GM21423 (cell line): Measurements from ENCODE around the gene ASCC1.
"Not testable (repeated sequence)": the region's sequence is repeated elsewhere in the genome, so short reads cannot be mapped to it uniquely, and the experiment has no call there.

ENCODE experiments used
- ATAC-seq: cut with Tn5 transposase; IDR thresholded peaks from one replicate; pipeline ENCODE4 v1.9.1; 2021; ENCODE audit warnings: mild to moderate bottlenecking, moderate library complexity; ENCODE audit not compliant: unreplicated experiment

ASCC1 gene

DNA sequence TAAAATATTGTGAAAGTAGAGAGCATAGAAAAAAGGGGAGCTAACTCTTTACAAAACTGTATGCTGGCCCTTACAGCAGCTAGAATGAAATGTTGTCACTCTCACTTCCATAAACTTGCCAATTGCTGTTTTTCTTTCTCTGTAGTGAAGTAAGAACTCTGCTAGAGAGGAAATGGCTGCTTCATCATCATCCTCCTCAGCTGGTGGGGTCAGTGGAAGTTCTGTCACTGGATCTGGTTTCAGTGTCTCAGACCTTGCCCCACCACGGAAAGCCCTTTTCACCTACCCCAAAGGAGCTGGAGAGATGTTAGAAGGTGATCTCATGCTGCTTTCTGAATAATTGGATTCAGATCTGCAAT is 7.6 kb upstream of the ASCC1 start:
- ATAC-seq = no peak

DNA sequence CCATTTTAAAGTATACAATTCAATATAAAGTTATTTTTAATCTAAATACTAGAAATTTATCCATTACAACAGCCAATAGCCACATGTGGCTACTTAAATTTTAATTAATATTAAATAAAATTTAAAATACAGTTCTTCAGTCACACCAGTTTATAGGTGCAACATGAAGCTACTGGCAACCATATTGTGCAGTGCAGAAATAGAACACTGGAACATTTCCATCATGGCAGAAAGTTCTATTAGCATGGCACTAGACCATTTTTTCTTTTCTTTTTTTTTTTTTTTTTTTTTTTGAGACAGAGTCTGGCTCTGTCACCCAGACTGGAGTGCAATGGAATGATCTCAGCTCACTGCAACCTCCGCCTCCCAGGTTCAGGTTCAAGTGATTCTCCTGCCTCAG is 5.2 kb upstream of the ASCC1 start:
- no peak for ATAC-seq

DNA sequence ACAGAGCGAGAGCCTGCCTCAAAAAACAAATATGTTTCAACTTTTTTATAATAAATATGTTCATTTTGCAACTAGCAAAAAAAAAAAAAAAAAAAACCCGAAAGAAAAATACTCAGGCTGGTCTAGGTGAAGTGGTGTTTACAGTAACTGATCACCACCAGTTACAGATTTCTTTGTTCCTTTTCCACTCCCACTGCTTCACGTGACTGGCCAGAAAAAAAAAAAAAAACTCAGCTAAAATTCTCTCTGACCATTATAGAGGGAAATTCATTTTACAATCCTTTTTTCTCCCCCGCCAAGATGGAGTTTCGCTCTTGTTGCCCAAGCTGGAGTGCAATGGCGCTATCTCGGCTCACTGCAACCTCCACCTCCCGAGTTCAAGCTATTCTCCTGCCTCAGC is 4.6 kb upstream of the ASCC1 start:
- ATAC-seq = no peak

DNA sequence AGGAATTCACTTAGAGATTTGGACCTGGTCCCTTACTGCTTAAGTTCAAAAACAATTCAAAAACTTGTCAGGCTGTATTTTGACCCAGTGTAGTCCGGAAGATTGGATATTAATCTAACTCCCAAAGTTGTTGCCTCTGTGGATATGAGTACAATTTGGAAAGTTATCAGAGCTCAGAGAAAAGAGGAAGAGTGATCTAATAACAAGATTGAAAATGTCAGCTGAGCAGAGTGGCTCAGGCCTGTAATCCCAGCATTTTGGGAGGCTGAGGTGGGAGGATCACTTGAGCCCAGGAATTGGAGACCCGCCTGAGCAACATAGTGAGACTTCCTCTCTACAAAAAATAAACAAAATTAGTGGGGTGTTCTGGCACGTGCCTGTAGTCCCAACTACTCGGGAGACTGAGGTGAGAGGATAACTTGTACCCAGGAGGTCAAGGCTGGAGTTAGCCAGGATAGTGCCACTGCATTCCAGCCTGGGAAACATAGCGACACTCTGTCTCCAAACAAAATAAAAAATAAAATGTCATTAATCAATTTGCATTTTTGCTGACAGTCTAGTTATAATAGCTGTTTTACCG is 3.2 kb upstream of the ASCC1 start:
- no peak for ATAC-seq

DNA sequence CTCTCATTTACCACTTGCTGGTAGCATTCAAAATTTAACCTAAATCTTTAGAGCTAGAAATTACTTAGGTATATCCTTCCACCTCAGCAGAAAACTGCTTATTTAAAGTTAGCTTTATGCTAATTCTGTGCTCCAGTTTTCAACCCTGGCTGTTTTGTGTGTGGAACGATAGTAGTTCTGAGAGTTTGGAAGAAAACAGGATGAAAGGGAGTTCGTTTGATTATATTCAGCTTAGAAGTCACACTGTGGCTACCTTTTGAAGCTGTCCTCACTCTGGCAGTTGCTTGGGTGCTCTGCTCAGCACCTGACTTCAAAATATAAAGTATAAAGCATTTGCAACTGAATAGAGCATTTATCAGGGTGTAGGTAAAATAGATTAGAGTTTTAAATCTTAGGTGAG is 2.6 kb upstream of the ASCC1 start:
- ATAC-seq = no peak

DNA sequence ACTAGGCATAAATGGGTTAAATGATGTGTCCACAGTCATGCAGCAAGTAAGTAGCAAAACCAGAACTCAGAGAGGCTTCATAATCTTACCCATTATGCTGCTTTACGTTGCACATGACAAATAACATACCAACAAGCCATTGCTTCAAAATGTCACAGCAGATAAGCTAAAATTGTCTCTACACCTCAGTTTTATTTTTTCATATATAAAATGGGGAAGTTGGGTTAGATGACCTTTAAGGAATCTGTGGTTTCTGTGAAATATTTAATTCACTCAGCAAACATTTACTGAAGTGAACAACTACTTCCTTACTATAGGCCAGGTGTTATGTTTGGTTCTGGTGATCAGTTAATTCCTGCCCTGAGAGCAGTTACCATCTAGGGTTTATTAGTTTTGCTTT is 2.2 kb upstream of the ASCC1 start:
- ATAC-seq = no peak

DNA sequence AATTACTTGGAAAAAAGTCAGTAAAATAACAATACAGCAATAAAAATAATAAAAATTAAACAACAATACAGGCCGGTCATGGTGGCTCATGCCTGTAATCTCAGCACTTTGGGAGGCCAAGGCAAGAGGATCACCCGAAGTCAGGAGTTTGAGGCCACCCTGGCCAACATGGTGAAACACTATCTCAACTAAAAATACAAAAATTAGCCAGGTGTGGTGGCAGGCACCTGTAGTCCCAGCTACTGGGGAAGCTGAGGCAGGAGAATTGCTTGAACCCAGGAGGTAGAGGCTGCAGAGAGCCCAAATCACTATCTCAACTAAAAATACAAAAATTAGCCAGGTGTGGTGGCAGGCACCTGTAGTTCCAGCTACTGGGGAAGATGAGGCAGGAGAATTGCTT is 4.2 kb downstream of the ASCC1 start:
- not testable (repeated sequence) for ATAC-seq

DNA sequence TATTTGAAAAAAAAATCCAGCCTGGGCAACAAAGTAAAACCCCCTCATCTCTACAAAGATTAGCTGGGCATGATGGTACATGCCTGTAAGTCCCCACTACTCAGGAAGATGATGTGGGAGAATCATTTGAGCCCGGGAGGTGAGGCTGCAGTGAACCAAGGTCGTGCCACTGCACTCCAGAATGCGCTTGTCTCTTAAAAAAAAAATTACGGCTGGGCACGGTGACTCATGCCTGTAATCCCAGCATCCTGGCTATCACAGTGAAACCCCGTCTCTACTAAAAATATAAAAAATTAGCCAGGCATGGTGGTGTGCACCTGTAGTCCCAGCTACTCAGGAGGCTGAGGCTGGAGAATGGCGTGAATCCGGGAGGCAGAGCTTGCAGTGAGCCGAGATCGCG is 4.7 kb downstream of the ASCC1 start:
- ATAC-seq = not testable (repeated sequence)

DNA sequence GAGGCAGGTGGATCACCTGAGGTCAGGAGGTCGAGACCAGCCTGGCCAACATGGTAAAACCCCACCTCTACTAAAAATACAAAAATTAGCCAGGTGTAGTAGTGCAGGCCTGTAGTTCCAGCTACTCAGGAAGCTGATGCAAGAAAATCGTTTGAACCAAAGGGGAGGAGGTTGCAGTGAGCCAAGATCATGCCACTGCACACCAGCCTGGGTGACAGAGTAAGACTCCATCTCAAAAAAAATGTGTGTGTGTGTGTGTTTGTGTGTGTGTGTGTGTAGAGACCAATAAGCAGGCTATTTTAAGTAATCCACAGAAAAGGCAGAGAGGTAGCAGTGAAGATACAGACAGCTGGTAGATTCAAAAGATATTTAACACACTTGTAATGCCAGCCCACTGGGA is 7.5 kb downstream of the ASCC1 start:
- not testable (repeated sequence) for ATAC-seq

DNA sequence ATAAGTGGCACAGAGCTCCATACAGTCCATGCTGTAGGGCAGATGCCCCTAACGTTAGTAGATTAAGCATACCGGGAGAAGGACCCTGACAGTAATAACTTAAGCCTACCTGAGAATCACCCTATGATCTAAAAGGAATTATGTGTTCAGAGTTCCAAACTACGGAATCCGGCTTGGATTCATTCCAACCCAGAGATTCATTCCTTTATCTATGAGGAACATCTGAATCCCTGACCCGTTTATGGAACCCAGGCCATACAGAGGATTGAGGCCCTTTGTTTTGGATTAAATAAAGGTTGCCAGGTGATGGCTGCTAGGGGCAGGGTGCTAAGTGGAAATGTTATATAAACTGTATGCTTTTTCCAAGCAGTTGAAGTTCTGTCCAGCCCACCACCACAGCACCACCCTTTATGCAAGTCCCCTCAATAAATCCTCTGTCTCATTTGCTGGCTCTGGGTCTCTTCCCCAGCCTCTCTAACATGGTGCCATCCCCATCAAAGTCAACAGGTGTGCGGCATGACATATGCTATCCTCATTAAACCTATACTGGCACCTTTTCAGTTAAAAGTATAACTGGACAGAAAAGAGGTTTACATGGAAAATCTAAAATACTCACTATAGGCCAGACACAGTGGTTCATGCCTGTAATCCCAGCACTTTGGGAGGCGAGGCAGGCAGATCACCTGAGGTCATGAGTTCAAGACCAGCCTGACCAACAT is 9.4 kb downstream of the ASCC1 start:
- no peak for ATAC-seq

DNA sequence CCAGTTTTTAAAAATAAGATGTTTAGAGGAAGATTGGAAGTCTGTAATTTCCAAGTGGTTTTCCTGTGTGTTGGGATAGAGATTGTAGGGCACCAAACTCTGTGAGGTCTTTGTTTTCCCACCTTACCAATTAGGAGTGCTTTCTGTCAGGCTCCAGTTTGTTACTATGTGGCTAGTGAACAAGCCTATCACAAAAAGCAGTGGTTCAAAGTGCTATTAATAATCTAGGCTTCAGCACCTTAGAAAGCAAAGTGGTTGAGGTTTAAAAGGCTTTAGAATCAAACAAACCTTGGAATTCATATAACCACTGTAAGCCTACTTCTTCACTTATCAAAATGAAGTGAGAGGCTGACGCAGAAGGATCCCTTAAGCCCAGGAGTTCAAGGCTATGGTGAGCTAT is 11.4 kb downstream of the ASCC1 start:
- ATAC-seq = no peak

DNA sequence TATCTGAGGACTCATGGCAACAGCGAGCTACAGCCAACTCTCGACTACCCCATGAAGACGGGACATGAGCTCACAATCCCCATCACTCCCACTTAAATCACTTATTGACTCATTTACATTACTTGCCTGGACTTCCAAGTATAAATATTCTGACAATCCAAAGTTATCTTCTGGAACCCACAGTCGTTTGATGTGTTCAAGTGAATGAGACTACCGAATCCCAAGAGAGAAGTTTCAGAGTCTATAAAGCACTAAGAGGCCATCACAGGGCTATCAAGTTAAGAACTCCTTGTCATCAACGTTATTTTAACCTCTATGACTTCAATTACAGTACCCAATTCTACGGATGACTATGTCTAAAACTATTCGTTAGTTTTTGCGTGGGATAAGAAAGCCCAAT is 11.8 kb downstream of the ASCC1 start:
- ATAC-seq = no peak

DNA sequence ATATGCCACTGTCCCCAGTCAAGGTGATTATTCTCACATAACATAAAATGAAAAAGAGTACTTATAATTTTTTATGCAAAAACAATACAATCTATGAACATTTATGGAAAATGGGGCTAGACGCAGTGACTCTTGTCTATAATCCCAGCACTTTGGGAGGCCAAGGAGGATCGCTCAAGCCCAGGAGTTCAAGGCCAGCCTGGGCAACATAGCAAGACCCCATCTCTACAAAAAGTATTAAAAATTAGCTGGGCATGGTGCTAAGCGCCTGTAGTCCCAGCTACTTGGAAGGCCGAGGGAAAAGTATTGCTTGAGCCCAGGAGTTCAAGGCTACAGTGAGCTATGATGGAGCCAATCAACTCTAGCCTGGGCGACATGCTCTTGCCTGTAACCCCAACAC is 14.8 kb downstream of the ASCC1 start:
- no peak for ATAC-seq

DNA sequence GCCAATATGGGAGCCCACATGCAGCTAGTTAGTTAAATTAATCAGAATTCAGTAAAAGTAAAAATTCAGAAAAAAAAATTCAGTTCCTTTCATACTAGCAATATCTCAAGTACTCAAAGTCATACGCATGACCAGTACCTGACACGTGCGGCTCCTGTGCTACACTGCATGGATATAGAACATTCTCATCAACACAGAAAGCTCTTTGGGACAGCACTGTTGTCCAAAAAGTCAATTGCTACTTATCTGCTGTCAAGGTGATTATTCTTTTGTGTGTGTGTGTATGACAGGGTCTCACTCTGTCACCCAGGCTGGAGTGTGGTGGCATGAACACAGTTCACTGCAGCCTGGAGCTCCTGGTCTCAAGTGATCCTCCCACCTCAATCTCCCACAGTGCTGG is 15.2 kb downstream of the ASCC1 start:
- no peak for ATAC-seq

DNA sequence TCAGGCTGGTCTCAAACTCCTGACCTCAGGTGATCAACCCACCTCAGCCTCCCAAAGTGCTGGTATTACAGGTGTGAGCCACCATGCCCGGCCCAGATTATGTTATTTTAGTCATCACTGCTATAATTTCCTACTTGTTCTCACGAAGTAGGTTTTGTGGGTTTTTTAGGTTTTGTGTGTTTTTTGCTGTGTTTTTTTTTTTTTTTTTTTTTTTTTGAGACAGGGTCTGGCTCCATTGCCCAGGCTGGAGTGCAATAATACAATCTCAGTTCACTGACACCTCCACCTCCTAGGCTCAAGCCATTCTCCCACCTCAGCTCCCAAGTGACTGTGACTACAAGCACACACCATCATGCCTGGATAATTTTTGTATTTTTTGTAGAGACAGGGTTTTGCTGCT is 21.1 kb downstream of the ASCC1 start:
- no peak for ATAC-seq

DNA sequence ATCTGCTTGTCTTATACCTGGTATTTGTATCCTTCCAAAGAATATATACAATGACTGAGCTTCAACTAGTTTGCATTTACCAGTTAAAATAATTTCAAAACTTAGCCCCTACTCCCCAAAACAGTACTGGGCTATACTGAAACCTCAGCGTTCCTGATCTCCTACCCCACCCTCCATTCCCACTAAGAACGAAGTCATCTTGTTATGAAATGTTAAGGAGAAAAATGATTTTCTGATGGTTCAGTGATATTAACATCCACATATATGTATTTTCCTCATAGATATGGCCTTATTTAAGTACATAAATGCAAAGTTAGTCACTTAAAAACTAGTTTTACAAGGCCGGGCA is 29.1 kb downstream of the ASCC1 start:
- ATAC-seq = no peak

DNA sequence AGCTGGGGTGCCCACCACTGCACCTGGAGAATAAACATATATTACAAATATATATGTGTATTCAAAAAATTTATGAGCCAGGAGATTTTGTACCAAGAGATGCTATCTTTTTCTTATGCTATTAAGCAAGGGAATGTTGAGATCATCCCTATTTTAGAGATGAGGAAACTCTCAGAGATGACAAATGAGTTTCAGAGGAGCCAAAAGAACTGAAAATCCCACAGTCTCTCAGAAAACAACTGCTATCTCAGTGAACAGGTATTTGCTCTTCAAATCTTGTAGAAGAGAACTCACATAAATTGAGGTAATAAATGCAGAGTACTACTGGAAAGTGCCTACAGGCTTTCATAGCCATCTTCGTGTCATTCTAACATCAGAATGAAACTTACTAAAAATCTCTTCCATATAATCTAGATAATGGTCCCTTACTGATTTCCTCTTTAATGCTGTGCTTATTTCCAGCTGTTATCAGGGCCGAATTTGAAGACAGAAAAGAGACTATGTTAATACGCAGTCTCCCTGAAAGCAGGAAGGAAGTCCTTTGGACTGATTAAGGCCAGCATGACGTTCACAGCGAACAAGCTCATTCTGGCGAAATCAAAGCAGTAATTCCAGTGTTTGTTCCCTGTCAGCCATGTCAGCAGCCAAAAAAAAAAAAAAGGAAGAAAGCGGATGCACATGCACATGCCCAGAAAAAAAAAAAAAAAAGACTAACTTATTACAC is 29.7 kb downstream of the ASCC1 start:
- ATAC-seq = no peak

DNA sequence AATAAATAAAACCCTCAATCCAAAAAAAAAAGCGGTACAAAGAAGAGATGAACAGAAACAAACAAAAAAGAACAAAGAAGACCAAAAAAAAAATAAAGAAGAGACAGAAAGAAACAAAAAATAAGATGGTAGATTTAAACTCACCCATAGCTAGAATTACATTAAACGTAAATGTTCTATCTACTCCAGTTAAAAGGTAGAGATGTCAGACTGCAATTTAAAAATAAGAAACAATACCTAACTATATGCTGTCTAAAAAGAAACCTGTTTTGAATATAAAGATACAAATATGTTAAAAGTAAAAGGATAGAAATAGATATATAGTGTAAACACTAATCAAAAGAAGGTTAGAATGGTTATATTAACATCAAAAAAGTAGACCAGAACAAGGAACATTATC is 31.9 kb downstream of the ASCC1 start:
- ATAC-seq = no peak

DNA sequence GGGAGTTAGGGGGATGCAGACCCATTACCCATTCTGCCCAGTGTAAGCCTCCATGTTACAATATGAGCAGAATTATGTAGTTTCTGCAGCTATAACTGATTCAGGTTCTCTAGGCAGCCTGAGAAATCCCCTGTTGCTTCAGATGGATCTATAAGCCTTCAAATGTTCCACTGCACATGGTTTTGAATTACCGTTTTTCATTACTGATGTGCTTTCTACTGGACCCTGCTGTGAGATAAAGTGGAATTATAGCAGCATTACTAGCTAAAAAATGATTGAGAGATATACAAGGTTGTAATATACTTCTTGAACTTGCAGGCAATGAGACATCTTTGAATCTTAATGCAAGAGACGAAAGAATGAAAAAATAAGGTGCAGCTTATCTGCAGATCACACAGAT is 38.6 kb downstream of the ASCC1 start:
- ATAC-seq = no peak

DNA sequence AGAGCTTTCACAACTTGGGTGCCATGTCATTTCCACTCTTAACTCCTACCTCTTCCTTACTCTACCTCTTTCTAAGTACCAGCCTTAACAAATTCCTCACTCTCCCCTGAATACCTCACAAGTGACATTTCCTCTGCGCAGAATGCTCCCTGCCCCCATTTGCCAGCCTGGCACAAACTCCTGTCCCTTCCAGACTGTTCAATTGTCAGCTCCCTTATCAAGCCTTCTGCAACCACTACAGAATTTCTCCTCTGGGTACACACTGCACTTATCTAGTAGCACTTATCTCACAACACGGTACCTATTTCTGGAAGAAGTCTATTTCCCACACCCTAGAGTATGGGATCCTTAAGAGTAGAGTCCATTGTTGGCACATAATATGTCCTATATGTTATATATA is 39.4 kb downstream of the ASCC1 start:
- ATAC-seq = no peak

DNA sequence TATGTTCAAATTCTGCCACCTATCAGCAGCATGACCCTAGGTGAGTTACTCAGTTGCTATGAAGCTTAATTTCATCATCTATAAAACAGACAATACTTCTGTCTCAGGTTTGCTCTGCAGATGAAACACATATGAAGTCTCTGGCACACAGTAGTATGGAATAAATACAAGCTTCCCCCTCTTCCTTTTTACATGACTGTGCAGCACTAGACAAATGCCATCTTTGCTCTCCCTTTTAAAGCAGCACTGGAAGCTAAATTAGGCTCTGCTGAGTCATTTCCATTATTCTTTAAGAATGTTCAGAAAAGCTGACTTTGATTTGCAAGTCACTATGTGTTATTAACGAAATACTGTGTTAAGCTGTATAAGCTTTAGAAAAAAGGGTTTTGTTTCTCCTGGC is 40.9 kb downstream of the ASCC1 start:
- ATAC-seq = no peak

DNA sequence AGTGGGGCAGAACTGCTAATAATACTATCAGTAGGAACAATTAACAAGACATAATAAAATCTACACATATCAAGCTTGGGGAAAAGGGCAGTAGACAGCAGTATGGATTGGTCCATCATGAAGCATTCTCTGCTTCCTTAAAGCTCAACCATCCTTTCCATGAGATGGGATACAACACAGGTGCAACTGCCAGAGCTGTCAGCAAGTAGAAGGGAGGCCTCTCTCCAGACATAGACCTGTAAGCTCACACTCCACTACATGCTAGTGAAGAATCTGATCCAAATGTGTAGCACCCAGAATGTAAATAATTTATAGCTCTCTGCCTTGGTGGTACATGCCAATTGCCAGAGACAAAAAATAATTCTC is 41.8 kb downstream of the ASCC1 start:
- no peak for ATAC-seq
